GM19351 (cell line): ENCODE data around the gene GSX2.
"Not testable (repeated sequence)": the region's sequence is repeated elsewhere in the genome, so short reads cannot be mapped to it uniquely, and the experiment has no call there.

ENCODE experiments used
- ATAC-seq: cut with Tn5 transposase; IDR thresholded peaks from one replicate; pipeline ENCODE4 v1.9.1; 2021; ENCODE audit warnings: mild to moderate bottlenecking, moderate library complexity; ENCODE audit not compliant: unreplicated experiment

Gene GSX2

DNA sequence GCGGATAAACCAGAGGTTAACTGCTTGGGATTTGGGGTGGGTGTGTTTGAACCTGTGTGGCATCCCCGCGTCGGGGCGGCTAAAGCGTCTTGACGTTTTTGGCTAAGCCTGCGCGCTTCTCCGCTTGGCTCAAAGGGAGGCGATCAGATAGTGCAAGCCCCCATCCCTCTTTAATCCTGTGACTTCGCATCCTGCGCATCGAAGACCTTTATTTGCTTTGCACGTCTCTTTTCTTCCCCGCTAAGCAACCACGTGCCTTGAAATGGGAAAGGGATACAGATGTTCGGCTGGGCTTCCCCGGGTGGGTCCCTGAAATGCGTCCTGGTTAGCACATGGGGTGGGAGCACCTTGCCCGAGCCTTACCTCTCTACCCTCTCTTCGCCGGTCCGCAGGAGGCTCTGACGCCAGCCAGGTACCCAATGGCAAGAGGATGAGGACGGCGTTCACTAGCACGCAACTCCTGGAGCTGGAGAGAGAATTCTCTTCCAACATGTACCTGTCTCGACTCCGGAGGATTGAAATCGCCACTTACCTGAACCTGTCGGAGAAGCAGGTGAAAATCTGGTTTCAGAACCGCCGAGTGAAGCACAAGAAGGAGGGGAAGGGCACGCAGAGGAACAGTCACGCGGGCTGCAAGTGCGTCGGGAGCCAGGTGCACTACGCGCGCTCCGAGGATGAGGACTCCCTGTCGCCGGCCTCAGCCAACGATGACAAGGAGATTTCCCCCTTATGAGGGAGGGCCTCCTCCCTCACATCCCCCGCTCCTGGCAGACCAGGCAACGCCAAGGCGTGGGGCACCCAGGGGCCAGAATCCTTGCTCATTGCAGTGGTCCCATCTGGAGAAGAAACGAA lies 1.5 kb downstream of the GSX2 start:
- ATAC-seq = no peak

- no peak for ATAC-seq
Measured at GRCh38 chr4:54102531-54103106, 2.7 kb downstream of the GSX2 start.

- no peak for ATAC-seq
Measured at GRCh38 chr4:54103190-54103574, 3.2 kb downstream of the GSX2 start.

DNA sequence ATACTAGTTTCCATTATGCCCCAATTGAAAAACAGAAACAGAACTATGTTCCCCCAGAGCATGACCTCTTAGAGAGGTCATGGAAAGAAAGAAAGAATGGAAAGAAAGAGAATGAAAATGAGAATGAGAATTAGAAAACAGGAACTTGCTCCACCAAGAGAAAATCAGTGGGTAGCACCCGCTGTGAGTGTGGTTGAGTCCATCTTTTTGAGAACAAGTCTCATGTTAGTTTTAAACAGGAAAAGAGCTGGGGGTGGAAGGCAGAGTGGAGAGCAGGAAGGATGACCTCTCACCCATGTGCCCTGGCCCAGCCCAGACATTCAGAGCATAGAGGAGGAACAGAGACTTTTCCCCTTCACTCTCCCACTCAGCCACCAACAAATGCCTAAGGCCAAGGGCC lies 4.9 kb downstream of the GSX2 start:
- ATAC-seq = no peak

GRCh38 chr4:54107951-54108748 lies 8.2 kb downstream of the GSX2 start:
- ATAC-seq = no peak

GRCh38 chr4:54109241-54110018 lies 9.5 kb downstream of the GSX2 start:
- no peak for ATAC-seq

DNA sequence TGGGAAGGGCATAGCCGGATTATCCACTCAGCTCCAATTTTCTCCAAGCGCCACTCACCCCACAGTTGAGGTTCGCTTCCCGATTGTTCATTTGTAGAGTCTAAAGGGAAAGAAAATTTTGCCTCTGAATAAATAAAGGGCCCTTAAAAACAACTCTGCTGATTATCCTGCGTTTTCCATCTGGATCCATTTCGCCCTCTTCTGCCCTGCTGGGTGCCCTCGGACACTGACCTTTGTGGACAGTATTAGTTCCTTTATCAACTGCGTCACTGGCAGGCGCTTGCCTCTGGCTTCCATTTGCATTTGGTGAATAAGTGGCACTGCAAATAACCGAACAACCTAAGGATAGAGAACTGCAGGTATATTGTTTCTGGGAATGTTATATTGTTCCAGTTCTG lies 10.1 kb downstream of the GSX2 start:
- ATAC-seq = no peak

DNA sequence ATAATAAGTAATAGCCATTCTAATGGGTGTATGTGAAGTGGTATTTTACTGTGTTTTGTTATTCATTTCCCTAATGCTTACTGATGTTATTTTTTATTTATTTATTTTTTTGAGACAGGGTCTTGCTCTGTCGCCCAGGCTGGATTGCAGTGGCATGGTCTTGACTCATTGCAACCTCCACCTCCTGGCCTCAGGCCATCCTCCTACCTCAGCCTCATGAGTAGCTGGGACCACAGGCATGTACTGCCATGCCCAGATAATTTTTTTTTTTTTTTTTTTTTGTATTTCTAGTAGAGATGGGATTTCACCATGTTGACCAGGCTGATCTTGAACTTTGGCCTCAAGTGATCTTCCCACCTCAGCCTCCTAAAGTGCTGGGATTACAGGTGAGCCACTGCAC lies 13.2 kb downstream of the GSX2 start:
- ATAC-seq = not testable (repeated sequence)

DNA sequence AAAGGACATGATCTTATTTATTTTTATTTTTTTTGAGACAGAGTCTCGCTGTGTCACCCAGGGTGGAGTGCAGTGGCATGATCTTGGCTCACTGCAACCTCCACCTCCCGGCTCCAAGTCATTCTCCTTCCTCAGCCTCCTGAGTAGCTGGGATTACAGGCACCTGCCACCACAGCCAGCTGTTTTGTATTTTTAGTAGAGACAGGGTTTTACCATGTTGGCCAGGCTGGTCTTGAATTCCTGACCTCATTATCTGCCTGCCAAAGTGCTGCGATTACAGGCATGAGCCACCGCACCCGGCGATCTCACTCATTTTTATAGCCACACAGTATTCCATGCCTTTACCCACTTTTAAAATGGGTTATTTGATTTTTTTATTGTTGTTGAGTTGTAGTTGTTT lies 16.3 kb downstream of the GSX2 start:
- ATAC-seq = not testable (repeated sequence)

GRCh38 chr4:54118850-54119589 lies 19.1 kb downstream of the GSX2 start:
- ATAC-seq = no peak

GRCh38 chr4:54120518-54120917 lies 20.6 kb downstream of the GSX2 start:
- ATAC-seq = no peak

DNA sequence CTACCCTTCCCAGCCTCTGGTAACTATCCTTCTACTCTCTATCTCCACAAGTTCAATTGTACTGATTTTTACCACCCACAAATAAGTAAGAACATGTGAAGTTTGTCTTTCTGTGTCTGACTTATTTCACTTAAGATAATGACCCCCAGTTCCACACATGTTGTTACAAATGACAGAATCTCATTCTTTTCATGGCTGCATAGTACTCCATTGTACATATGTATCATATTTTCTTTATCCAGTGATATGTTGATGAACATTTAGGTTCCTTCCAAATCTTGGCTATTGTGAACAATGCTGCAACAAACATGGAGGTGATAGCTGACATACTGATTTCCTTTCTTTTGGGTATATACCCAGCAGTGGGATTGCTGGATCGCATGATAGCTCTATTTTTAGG lies 27.7 kb downstream of the GSX2 start:
- ATAC-seq = no peak

DNA sequence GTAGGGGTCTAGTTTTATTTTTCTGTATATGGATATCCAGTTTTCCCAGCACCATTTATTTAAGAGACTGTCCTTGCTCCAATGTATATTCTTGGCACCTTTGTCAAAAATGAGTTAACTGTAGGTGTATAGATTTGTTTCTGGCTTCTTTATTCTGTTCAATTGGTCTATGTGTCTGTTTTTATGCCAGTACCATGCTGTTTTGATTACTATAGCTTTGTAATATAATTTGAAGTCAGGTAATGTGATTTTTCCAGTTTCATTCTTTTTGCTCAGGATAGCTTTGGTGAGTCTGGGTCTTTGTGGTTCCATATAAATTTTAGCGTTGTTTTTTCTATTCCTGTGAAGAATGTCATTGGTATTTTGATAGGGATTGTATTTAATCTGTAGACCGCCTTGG lies 28.7 kb downstream of the GSX2 start:
- ATAC-seq = not testable (repeated sequence)

DNA sequence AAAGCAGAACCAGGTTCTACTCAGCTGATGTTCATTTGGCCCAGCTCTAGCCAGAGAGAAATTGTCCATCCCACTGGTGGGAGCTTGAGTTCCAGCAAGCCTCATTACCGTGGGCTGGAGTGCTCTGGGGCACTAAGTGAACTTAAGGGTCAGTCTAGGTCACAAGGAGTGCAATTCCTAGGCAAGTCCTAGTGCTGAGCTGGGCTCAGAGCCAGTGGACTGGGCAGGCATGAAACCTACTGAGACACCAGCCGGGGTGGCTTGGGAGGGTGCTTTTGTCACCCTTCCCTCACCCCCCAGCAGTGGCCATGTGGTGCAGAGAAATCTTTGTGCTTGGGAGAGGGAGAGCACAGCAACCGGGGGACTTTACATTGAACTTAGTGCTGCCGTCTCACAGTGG lies 39.4 kb downstream of the GSX2 start:
- ATAC-seq = no peak

DNA sequence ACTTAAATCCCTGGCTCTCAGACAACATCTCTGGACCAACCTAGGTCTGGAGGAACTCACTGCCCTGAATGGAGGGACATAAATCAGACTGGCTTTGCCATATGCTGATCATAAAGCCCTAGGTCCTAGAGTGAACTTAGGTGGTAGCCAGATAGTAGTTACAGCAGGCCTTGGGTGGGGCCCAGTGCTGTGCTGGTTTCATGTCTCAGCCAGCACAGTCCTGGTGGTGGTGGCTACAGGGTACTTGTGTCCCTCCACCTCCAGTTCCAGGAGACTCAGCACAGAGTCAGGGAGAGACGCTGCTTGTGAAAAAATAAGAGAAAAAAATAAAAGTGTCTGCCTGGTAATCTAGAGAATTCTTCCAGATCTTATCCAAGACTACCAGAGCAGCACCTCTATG lies 40.3 kb downstream of the GSX2 start:
- no peak for ATAC-seq

- ATAC-seq = no peak
Measured at GRCh38 chr4:54144199-54144598, 44.2 kb downstream of the GSX2 start.

GRCh38 chr4:54144661-54145171 lies 44.8 kb downstream of the GSX2 start:
- ATAC-seq = no peak

DNA sequence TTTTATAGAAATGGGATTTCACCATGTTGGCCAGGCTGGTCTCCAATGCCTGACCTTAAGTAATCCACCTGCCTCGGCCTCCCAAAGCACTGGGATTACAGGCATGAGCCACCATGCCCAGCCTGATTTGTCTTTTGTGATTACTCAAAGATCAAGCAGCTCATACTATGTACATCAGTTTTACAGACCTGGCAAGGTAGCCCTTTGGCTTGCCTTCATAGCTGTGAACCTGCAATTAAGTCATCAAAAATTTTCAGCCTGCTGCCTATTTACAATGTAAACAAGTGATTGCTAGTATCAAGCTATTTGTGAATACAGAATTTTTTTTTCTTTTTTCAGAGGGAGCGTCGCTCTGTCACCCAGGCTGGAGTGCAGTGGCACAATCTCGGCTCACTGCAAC lies 46.2 kb downstream of the GSX2 start:
- no peak for ATAC-seq

DNA sequence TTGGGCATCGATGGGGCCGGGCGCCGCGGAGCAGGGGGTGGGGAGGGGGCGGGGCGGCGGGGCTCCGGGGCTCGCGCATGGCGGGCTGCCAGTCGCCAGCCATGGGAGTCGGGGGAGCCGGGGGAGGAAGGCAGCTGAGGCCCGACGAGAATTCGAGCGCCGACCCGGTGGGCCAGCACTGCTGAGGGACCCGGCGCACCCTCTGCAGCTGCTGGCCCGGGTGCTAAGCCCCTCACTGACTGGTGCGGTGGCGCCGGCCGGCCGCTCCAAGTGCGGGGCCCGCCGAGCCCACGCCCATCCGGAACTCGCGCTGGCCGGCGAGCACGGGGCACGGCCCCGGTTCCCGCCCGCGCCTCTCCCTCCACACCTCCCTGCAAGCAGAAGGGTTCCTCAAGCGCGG lies 49.4 kb downstream of the GSX2 start:
- no peak for ATAC-seq
